Measurements from ENCODE around the gene PALMD.

PALMD gene

DNA sequence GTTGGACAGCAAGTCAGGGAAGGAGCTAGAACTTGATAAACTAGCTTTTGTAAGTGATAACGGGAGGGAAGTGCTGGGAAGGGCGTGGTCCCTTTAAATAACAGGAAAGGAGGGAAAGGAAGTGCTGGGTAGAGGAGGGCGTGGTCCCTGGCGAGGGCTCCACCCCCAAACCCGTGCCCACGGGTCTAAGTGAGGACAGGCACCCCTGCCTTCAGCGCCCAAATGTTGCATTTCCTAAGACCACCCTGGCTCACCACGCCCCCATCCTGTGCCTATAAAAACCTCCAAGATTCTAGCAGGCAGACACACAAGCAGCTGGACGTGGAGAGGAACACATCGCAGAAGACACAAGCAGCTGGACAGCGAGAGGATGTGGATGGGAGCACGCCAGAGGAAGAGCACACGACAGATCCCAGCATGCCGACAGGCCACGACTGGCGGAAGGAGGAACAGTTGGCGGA is 58.5 kb downstream of the PALMD start:
- no peak for ATAC-seq

- ATAC-seq, result no peak
Observed at GRCh38 chr1:99705385-99705784, 59.5 kb downstream of the PALMD start.

DNA sequence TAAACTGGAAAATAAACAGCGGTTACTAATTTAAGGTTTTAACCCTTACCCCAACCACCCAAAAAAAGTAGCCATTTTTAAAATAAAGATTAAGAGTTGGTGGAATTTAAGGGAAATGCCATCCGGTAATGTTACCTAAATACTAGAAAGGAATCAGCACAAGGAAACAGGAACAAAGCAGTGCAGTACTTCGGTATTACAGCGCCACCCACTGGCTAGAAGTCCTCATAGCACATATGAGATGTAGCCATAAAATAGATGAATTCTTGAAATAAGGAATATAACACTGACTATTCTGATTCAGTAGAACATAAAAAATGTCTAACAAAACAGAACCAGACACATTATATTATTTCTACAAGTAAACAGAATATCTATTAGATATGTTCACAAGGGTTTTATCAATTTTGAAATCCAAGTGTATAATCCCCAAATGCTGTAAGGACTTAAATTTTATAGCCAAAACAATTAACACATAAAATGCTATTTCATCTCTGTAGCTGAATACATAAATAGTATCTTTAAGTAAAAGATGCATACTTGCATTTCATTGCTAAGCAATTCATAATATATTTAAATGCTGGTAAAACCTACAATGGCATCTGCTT is 61.7 kb downstream of the PALMD start:
- ATAC-seq, result no peak

GRCh38 chr1:99710994-99711393 is 65.1 kb downstream of the PALMD start:
- ATAC-seq, result no peak

- no peak for ATAC-seq
Observed at GRCh38 chr1:99713006-99713405, 67.1 kb downstream of the PALMD start.

- no peak for ATAC-seq
Observed at GRCh38 chr1:99717005-99717404, 71.1 kb downstream of the PALMD start.

GRCh38 chr1:99723251-99723650 is 77.3 kb downstream of the PALMD start:
- no peak for ATAC-seq

GRCh38 chr1:99725996-99726395 is 80.1 kb downstream of the PALMD start:
- no peak for ATAC-seq

GRCh38 chr1:99726407-99726806 is 80.5 kb downstream of the PALMD start:
- no peak for ATAC-seq

GRCh38 chr1:99726818-99727217 is 80.9 kb downstream of the PALMD start:
- ATAC-seq, result no peak

DNA sequence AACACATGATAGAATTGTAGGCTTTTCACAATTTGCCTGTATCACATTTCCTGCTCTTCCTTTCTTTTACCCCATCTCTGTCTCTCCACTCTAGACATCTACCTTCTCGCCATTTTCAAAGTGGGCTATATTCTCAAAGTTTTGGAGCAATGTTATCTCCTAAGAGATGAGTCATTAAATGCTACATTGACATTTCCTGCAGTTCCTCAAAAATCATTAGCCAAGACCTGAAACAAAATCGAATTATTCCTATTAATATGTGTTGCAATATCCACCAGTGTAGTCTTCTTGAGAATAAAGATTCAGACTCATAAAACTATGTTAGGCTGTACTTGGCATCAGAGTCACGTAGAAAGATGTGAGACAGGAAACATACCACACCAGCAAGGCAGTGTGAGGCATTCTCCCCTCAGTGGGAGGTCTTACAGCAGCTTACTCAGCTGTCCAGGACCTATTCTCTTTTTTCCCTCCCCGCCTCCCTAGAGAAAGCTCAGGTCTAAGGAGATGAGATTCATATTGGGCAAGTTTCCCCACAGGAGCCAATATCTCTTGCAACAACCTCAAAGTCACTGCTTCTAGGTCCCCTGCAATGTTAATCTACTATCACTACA is 81.8 kb downstream of the PALMD start:
- ATAC-seq, result no peak

GRCh38 chr1:99728494-99729235 is 82.8 kb downstream of the PALMD start:
- ATAC-seq, result no peak

DNA sequence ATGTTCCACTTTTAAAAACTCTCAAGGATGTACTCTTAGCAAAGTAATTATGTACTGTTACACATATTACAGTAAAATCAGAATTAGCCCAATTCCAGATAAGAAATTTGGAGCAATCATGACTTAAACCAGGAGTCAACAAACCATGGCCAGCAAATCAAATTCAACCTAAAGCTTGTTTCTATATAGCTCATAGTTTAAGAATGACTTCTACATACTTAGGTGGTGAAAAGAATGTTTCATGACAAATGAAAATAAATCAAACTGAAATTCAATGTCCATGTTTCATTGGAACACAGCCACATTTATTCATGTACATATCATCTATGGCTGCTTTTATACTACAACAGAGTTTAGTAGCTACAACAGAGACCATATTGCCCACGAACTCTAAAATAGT is 85.5 kb downstream of the PALMD start:
- ATAC-seq, result no peak

DNA sequence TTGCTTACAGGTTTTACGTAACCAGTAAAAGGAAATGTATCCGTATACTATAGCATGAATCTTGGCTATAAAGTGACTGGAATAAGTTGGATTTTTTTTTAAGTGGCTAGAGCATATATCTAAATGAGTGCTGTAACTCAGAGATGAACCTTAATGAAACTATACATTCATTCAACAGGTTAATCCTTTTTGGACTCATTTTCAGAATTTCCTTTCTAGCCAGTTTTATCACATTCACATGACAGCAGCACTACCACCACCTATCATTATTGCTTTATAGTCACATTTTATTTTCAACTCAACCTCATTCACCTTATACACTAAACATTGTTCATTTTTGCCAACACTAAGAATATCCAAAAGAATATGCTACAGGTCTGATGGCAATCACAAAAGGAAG is 89.9 kb downstream of the PALMD start:
- ATAC-seq, result no peak

DNA sequence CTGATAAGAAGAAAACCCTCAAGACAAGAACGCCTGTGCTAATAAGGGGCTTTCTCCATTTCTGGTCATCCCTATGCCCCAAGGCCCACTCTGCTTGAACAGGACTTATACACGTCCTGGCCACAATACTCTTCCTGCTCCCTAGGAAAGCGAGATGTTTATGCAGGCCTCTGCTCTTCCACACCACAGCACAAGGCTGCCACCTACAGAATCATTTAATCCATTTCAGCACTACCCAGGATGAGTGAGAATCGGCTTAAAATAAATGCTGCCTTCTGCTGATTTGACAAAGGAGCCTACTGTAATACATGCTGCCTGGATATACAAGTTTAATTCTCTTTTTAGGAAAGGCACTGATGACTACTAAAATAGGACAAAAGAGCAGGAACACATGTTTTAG is 91.1 kb downstream of the PALMD start:
- no peak for ATAC-seq

GRCh38 chr1:99738858-99739465 is 93.0 kb downstream of the PALMD start:
- ATAC-seq, result no peak

DNA sequence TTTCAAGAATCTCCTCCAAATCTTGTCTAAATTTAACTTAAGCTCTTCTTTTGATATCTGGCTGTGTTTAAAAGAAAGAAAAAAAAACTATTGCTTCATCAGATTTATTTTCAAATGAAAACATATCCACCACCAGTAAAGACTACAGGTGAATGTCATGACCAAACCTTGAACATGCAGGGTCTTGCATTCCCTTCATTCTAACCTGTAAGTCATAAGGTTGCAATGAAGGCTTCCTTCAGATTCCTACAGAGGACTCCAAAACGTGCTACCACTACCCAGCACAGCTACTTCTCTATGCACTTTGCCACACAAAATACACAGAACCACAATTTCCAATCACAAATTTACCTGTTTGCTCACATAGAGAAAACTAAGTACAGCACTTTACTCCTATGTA is 94.2 kb downstream of the PALMD start:
- no peak for ATAC-seq
